Measurements from ENCODE around the gene MAT2B. TPM values are rescaled to one million over a fixed set of nuclear protein-coding genes. Genes with fewer than 3 reads are reported as not detected.

The MAT2B gene
- total and polyA plus RNA-seq, 9 of the 15 experiments (the other 6 are each of a cell fraction or from before 2014, with no cell fraction given) = 32.0 to 57.7 (median 43.6) TPM

DNA sequence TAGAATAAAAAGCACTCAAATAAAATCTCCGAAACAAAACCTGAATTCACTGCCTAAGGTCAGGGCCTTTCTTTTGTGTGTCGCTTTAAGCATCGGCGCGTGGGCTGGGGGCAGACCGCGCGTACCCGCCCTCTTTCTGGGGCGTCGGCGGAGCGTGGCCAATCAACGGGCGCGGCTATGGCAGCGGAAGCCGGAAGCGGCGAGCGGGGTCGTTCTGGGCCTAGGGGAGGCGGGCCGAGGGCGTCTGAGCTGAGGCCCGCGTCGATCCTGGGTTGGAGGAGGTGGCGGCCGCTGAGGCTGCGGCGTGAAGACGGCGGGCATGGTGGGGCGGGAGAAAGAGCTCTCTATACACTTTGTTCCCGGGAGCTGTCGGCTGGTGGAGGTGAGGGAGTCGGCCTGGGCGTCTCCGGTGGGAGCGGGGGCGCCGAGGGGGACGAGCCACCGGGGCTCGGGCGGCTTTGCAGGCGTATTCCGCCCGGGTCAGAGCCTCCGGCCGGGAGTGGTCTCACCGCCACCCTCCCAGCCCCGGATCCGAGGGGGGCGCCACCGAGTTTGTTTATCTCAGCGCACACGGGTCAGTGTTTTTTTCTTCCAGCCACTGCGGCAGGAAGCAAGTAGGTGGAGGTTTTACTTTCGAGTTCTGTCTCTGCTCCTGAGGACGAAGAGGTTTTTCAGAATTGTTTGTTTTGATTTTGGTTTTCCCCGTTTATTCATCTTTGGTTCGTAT, at the start of gene MAT2B (continued):
- peak; percentile 56 for TF ChIP-seq SAP30 (IDR thresholded peaks at IDR 0.05; ENCODE audit: borderline replicate concordance, insufficient read depth, low read depth, low read length, poor library complexity, severe bottlenecking)
- peak; percentile 50; the same call in 1 of the 2 replicates for TF ChIP-seq SIN3B (IDR thresholded peaks at IDR 0.05; ENCODE audit: low read depth)
- TF ChIP-seq PYGO2 (tag; IDR thresholded peaks at IDR 0.05) = no peak
- no peak for TF ChIP-seq PRMT5 (CRISPR knock-in tag; IDR thresholded peaks at IDR 0.05)
- TF ChIP-seq, protein P1, sequence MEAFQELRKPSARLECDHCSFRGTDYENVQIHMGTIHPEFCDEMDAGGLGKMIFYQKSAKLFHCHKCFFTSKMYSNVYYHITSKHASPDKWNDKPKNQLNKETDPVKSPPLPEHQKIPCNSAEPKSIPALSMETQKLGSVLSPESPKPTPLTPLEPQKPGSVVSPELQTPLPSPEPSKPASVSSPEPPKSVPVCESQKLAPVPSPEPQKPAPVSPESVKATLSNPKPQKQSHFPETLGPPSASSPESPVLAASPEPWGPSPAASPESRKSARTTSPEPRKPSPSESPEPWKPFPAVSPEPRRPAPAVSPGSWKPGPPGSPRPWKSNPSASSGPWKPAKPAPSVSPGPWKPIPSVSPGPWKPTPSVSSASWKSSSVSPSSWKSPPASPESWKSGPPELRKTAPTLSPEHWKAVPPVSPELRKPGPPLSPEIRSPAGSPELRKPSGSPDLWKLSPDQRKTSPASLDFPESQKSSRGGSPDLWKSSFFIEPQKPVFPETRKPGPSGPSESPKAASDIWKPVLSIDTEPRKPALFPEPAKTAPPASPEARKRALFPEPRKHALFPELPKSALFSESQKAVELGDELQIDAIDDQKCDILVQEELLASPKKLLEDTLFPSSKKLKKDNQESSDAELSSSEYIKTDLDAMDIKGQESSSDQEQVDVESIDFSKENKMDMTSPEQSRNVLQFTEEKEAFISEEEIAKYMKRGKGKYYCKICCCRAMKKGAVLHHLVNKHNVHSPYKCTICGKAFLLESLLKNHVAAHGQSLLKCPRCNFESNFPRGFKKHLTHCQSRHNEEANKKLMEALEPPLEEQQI (IDR thresholded peaks at IDR 0.05) = no peak
- no peak for TF ChIP-seq ZNF518B (CRISPR knock-in tag; IDR thresholded peaks at IDR 0.05)
- TF ChIP-seq, protein P2, sequence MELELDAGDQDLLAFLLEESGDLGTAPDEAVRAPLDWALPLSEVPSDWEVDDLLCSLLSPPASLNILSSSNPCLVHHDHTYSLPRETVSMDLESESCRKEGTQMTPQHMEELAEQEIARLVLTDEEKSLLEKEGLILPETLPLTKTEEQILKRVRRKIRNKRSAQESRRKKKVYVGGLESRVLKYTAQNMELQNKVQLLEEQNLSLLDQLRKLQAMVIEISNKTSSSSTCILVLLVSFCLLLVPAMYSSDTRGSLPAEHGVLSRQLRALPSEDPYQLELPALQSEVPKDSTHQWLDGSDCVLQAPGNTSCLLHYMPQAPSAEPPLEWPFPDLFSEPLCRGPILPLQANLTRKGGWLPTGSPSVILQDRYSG (tag; conservative IDR thresholded peaks at IDR 0.05; ENCODE audit: low read depth) = no peak
- TF ChIP-seq ZFX (CRISPR knock-in tag; IDR thresholded peaks at IDR 0.05) = peak; percentile 97
- no peak for TF ChIP-seq NUFIP1 (IDR thresholded peaks at IDR 0.05; ENCODE audit: partially characterized antibody)
- no peak for TF ChIP-seq ZNF318 (IDR thresholded peaks at IDR 0.05; ENCODE audit: borderline replicate concordance in 1 of 2, low read depth in 1 of 2)

Measured in K562 (cell line).